Measurements from ENCODE around the gene TGFBR3L. TPM values are rescaled to one million over a fixed set of nuclear protein-coding genes. Genes with fewer than 3 reads are reported as not detected.

Gene TGFBR3L
- total and polyA plus RNA-seq, 2 of the 13 experiments (the other 11 are each of a cell fraction or from before 2014, with no cell fraction given) = 0.20 to 1.0 TPM

GRCh38 chr19:7868326-7868670 is 46.3 kb upstream of the TGFBR3L start:
- CTCF ChIA-PET (ENCODE audit: low intra/inter-chr PET ratio, low total read pairs) = interaction anchor here (1.5 to 1.8 kb wide), 2 partner anchors 52 to 56 kb away, joined by 3 to 4 read pairs; partner anchors contain the start of gene SNAPC2
- in situ Hi-C loops (cut with HindIII; ENCODE audit: extremely low pct_ligation_motif_present, low pct_unique_long_range_greater_than_20kb) (no loop called here), intact Hi-C loops (cut with micrococcal nuclease; ENCODE audit: unreplicated experiment) (no loop called here)
- Histone ChIP-seq H3K4me1 (ENCODE audit: insufficient read depth, low read length) (peaks cover 70% of the 10 kb centered on the region), H3K27ac (ENCODE audit: extremely low read length, insufficient read depth, low read length) (peak overlapping the region; percentile 78), H4K20me1 (ENCODE audit: insufficient read depth, low read length) (no peaks in the 10 kb centered on the region; the same call in 1 of the 2 replicates), H3K4me3 (replicated peaks in 1 of 3; ENCODE audit: insufficient read depth in 1 of 3, low read depth in 2 of 3, low read length in 3 of 3) (peak overlapping the region; percentile 46 to 74 (median 49); a peak in 5 of 6 replicates), H3K27me3 (ENCODE audit: control insufficient read depth in 1 of 2, insufficient read depth in 2 of 2, low read length in 2 of 2) (no peaks in the 10 kb centered on the region), H3K79me2 (ENCODE audit: insufficient read depth, low read length) (no peaks in the 10 kb centered on the region), H2AFZ (ENCODE audit: low read length) (no peak overlapping the region), H3K9me3 (ENCODE audit: low read length) (no peaks in the 10 kb centered on the region), H3K4me2 (ENCODE audit: low read depth, low read length) (peak overlapping the region; percentile 95), H3K9ac (ENCODE audit: insufficient read depth, low read depth, low read length) (no peak overlapping the region), H3K36me3 (replicated peaks in 1 of 2; ENCODE audit: control insufficient read depth in 1 of 2, insufficient read depth in 2 of 2, low read length in 2 of 2) (no peaks in the 10 kb centered on the region)
- FAIRE-seq (no peak), ATAC-seq (no peak), DNase-seq (ENCODE audit: low spot score) (no peak)
- WGBS (ENCODE audit: low lambda C conversion rate) = 45% methylated on average over 8 of the region's 21 CpGs
- no TSS peak for BruUV-seq (replicated peaks)
- POLR2A ChIA-PET = interaction anchor here (0.7 to 3.3 kb wide), 13 partner anchors 11 to 75 kb away, joined by 3 to 67 read pairs (median 8); partner anchors contain the start of genes LRRC8E, MAP2K7, SNAPC2 and TIMM44
- TF ChIP-seq KAT7 (CRISPR knock-in tag; IDR thresholded peaks at IDR 0.05; ENCODE audit: borderline replicate concordance) = 0 out of 2 replicates have a peak, but pooled peaks have one; percentile 3
- TF ChIP-seq ZNF879 (CRISPR knock-in tag; IDR thresholded peaks at IDR 0.05) = no peak
- no peak for TF ChIP-seq REST (IDR thresholded peaks at IDR 0.05; ENCODE audit: borderline replicate concordance in 1 of 2, low read depth in 1 of 2, low read length in 2 of 2)
- no peak for TF ChIP-seq ETV6 (CRISPR knock-in tag; conservative IDR thresholded peaks at IDR 0.05)
- no peak for TF ChIP-seq ATF7-NPFF (CRISPR knock-in tag; IDR thresholded peaks at IDR 0.05; ENCODE audit: low read depth)
- no peak for TF ChIP-seq SETDB1 (CRISPR knock-in tag; IDR thresholded peaks at IDR 0.05; ENCODE audit: borderline replicate concordance)
- peak; percentile 50 for TF ChIP-seq BHLHE40 (IDR thresholded peaks at IDR 0.05; ENCODE audit: low read length)
- TF ChIP-seq SRSF9 (IDR thresholded peaks at IDR 0.05; ENCODE audit: borderline replicate concordance, insufficient read depth, low read depth, low read length, poor library complexity, severe bottlenecking) = no peak
- TF ChIP-seq ZNF484 (CRISPR knock-in tag; IDR thresholded peaks at IDR 0.05; ENCODE audit: borderline replicate concordance, low read depth) = no peak
- TF ChIP-seq ZKSCAN8 (CRISPR knock-in tag; IDR thresholded peaks at IDR 0.05; ENCODE audit: borderline replicate concordance) = peak; percentile 24; the same call in 1 of the 2 replicates
- TF ChIP-seq ZFP37 (CRISPR knock-in tag; IDR thresholded peaks at IDR 0.05; ENCODE audit: borderline replicate concordance) = 0 out of 2 replicates have a peak, but pooled peaks have one; percentile 29
- no peak for TF ChIP-seq ZNF564 (CRISPR knock-in tag; IDR thresholded peaks at IDR 0.05)
- 0 out of 2 replicates have a peak, but pooled peaks have one; percentile 17 for TF ChIP-seq ZNF350 (CRISPR knock-in tag; IDR thresholded peaks at IDR 0.05; ENCODE audit: borderline replicate concordance, low read depth)
- TF ChIP-seq, protein P1, sequence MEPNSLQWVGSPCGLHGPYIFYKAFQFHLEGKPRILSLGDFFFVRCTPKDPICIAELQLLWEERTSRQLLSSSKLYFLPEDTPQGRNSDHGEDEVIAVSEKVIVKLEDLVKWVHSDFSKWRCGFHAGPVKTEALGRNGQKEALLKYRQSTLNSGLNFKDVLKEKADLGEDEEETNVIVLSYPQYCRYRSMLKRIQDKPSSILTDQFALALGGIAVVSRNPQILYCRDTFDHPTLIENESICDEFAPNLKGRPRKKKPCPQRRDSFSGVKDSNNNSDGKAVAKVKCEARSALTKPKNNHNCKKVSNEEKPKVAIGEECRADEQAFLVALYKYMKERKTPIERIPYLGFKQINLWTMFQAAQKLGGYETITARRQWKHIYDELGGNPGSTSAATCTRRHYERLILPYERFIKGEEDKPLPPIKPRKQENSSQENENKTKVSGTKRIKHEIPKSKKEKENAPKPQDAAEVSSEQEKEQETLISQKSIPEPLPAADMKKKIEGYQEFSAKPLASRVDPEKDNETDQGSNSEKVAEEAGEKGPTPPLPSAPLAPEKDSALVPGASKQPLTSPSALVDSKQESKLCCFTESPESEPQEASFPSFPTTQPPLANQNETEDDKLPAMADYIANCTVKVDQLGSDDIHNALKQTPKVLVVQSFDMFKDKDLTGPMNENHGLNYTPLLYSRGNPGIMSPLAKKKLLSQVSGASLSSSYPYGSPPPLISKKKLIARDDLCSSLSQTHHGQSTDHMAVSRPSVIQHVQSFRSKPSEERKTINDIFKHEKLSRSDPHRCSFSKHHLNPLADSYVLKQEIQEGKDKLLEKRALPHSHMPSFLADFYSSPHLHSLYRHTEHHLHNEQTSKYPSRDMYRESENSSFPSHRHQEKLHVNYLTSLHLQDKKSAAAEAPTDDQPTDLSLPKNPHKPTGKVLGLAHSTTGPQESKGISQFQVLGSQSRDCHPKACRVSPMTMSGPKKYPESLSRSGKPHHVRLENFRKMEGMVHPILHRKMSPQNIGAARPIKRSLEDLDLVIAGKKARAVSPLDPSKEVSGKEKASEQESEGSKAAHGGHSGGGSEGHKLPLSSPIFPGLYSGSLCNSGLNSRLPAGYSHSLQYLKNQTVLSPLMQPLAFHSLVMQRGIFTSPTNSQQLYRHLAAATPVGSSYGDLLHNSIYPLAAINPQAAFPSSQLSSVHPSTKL (CRISPR knock-in tag; IDR thresholded peaks at IDR 0.05) = no peak
- TF ChIP-seq NR2F1 (CRISPR knock-in tag; IDR thresholded peaks at IDR 0.05) = no peak
- no peak for TF ChIP-seq ATM (IDR thresholded peaks at IDR 0.05; ENCODE audit: borderline replicate concordance)
- no peak for TF ChIP-seq REL (CRISPR knock-in tag; conservative IDR thresholded peaks at IDR 0.05)

Measured in HepG2 (cell line).